Bronchial epithelial cell (primary cell): ENCODE results near the gene AGAP1. TPM values are rescaled to one million over a fixed set of nuclear protein-coding genes. Genes with fewer than 3 reads are reported as not detected.

Experiments
- DNase-seq: peaks from one replicate; pipeline ENCODE4 v3.0.0-alpha.2; 2010; ENCODE audit warnings: low read depth
- FAIRE-seq: peaks from 2 replicates; lab custom pipeline; 2011; peaks lifted over from hg19 to GRCh38; lab: Jason Lieb, UNC
- H3K27me3 ChIP-seq: 2 replicates; pipeline ENCODE4 v1.5.1; 2011; ENCODE audit warnings: low read length; ENCODE audit not compliant: control insufficient read depth, insufficient read depth
- H3K36me3 ChIP-seq: 2 replicates; pipeline ENCODE4 v1.5.1; 2011; ENCODE audit warnings: low read length; ENCODE audit not compliant: control insufficient read depth, insufficient read depth
- H3K4me3 ChIP-seq: 2 replicates; pipeline ENCODE4 v1.5.1; 2011; ENCODE audit warnings: mild to moderate bottlenecking, low read depth, low read length, control low read depth
- total RNA-seq: library from RNA; depleted of rRNA; stranded (reverse); fragments of >200 nt; gene quantifications from 2 replicates; pipeline ENCODE4 v1.2.1, GENCODE V29; 2014
- TF ChIP-seq, protein P1 (sequence below): IDR thresholded peaks from 2 replicates; pipeline ENCODE4 v1.5.1; 2011; ENCODE audit warnings: mild to moderate bottlenecking, moderate library complexity, low read length, control low read depth, inconsistent platforms; ENCODE audit not compliant: insufficient read depth, severe bottlenecking

AGAP1 gene
- total RNA-seq, 1 donor from 2014 or later: 22.4 TPM

DNA sequence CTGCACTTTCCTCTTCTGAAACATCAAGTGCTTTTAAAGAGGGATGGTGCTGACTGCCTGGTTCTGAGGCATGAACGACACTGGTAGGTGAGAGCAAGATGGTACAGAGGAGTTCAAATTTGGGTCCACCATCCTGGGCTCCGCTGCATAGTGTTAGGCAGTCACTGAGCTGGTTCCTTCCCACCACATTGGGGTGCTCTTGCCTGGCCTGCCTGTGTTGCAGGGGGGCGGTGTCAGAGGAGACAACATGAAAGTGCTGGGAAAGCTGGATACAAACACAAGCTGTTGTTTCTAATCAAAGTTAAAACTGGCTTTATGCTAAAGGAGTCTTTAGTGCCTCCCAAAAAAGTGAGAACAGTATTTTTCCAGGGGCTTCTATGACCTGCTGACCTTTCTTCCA is 416.2 kb downstream of the AGAP1 start:
- TF ChIP-seq, protein P1, sequence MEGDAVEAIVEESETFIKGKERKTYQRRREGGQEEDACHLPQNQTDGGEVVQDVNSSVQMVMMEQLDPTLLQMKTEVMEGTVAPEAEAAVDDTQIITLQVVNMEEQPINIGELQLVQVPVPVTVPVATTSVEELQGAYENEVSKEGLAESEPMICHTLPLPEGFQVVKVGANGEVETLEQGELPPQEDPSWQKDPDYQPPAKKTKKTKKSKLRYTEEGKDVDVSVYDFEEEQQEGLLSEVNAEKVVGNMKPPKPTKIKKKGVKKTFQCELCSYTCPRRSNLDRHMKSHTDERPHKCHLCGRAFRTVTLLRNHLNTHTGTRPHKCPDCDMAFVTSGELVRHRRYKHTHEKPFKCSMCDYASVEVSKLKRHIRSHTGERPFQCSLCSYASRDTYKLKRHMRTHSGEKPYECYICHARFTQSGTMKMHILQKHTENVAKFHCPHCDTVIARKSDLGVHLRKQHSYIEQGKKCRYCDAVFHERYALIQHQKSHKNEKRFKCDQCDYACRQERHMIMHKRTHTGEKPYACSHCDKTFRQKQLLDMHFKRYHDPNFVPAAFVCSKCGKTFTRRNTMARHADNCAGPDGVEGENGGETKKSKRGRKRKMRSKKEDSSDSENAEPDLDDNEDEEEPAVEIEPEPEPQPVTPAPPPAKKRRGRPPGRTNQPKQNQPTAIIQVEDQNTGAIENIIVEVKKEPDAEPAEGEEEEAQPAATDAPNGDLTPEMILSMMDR: no peak
- Histone ChIP-seq H3K4me3 (no peak overlapping the region), H3K27me3 (no peaks in the 10 kb centered on the region), H3K36me3 (peaks cover 3% of the 10 kb centered on the region)
- DNase-seq (no peak), FAIRE-seq (no peak)

DNA sequence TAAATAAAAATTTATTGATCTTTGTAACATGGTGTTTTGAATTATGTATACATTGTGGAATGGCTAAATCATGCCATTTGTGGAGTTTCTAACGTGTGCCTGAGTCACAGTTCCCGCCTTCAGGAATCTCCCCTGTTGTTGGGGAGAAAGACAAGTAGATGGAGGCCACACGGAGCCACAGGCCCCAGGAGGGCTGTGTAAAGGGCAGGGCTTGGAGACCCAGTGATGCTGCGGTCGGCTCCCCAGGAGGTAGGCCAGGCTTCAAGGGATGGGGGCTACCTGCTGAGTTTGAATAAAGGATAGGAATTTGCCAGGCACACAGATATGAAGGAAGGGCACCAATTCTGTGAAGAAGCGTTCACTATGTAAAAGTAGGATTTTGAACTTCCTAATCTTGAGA is 417.3 kb downstream of the AGAP1 start:
- Histone ChIP-seq H3K27me3 (no peaks in the 10 kb centered on the region), H3K4me3 (no peak overlapping the region), H3K36me3 (peaks cover 3% of the 10 kb centered on the region)
- no peak for DNase-seq
- FAIRE-seq: no peak
- TF ChIP-seq, protein P1: no peak

DNA sequence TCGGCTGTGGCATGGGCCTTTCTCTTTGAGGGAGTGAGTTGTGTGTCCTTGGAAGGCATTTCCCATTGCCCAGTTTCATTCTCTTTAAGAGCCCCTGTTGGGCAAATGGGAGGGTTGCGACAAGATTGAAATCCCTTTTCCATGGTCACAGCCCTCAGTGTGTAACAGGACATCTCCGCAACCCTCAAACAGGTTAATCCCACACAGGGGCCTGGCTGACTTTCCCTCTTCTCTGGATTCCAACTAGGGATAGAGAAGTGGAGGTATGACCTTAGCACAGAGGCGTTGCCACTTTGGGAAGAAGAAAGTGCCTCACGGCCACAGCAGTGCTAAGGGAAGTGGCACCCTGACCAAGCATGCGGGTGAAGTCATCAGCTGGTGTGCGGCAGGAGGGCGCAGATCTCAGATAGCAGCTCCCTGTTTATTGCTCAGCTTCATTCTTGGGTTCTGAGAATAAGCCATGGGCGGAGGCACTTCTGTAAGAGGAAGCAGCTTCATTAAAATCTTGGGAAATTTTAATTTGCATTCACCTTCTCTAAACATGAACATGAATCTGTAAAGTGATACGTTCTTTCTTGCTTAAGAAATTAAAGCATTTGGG is 417.9 kb downstream of the AGAP1 start:
- FAIRE-seq (no peak), DNase-seq (no peak)
- no peak overlapping the region for H3K4me3 ChIP-seq
- H3K27me3 ChIP-seq: no peaks in the 10 kb centered on the region
- H3K36me3 ChIP-seq: peaks cover 3% of the 10 kb centered on the region
- TF ChIP-seq, protein P1: no peak

DNA sequence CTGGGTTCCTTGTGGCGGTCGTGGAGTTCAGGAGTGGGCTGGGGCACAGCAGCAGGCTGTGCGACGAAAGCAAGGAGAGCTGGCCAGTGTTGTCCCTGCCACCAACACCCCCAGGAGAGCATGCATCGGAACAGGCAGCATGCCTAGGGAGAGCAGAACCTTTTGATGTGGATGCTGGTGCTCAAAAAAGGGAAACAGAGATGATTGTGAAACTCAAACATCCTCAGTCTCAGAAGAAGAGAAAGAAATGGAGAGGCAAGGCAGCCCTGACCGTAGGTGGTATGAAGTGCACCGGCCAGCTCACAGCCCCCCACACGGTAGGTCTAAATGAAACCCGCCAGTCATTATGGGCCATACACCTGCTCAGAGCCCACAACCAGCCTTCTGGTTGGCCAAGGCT is 420.9 kb downstream of the AGAP1 start:
- H3K36me3 ChIP-seq: peaks cover 2% of the 10 kb centered on the region
- H3K4me3 ChIP-seq: no peak overlapping the region
- no peaks in the 10 kb centered on the region for H3K27me3 ChIP-seq
- TF ChIP-seq, protein P1: no peak
- no peak for DNase-seq
- no peak for FAIRE-seq

DNA sequence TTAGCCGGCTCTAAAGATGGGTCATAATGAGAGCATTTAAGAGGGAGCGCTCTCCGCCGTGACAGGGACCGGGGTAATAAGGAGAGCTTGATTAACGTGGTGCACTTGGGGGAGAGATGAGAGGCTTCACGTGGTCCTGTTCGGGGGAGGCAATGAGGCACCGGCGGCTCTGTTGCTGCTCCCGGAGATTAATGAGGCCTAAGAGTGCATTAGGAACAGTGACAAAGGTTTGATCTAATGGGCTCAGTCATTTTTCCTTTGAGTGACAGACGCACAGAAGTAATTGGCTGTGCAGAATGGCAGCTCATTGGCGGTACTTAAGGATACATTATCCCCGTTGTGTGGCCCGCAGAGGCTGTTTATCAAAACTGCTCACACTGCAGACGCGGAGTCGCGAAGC is 423.7 kb downstream of the AGAP1 start:
- Histone ChIP-seq H3K27me3 (no peaks in the 10 kb centered on the region), H3K4me3 (no peak overlapping the region), H3K36me3 (peaks cover 2% of the 10 kb centered on the region)
- FAIRE-seq (no peak), DNase-seq (no peak)
- TF ChIP-seq, protein P1: no peak

DNA sequence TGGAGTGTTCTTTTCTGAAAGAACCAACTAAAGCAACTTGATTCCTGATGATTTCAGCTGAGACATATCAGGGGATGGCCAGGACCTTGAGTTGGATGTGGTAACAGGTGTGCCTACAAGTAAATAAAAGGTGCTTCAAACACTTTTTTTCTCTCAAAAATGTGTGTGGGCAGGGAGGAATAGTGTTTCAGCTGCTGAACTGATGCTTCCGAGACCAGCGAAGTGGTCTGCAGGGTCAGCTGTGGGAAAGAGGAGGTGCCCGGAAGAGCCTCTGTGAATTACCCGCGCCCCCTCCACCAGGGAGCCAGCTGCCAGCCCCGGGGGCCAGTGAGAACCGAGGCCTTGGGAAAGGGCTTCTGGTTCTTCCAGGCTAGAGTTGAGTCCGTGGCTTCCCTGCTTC is 425.0 kb downstream of the AGAP1 start:
- TF ChIP-seq, protein P1: no peak

More for the DNA sequence above, 425.0 kb downstream of the AGAP1 start:
- Histone ChIP-seq H3K36me3 (peaks cover 2% of the 10 kb centered on the region), H3K27me3 (no peaks in the 10 kb centered on the region), H3K4me3 (no peak overlapping the region)
- DNase-seq (no peak), FAIRE-seq (no peak)
